HS-27A (cell line): ENCODE data around the gene TPPP.
"Not testable (repeated sequence)": the region's sequence is repeated elsewhere in the genome, so short reads cannot be mapped to it uniquely, and the experiment has no call there.

Source experiments
- DNase-seq: peaks from one replicate; pipeline ENCODE4 v3.0.0-alpha.2; 2012; ENCODE audit warnings: low read depth, missing footprints

TPPP gene

GRCh38 chr5:694042-694431 lies 885 bp upstream of the TPPP start:
- DNase-seq: not testable (repeated sequence)

- DNase-seq: not testable (repeated sequence)
Observed at GRCh38 chr5:692529-693041, 567 bp downstream of the TPPP start.

DNA sequence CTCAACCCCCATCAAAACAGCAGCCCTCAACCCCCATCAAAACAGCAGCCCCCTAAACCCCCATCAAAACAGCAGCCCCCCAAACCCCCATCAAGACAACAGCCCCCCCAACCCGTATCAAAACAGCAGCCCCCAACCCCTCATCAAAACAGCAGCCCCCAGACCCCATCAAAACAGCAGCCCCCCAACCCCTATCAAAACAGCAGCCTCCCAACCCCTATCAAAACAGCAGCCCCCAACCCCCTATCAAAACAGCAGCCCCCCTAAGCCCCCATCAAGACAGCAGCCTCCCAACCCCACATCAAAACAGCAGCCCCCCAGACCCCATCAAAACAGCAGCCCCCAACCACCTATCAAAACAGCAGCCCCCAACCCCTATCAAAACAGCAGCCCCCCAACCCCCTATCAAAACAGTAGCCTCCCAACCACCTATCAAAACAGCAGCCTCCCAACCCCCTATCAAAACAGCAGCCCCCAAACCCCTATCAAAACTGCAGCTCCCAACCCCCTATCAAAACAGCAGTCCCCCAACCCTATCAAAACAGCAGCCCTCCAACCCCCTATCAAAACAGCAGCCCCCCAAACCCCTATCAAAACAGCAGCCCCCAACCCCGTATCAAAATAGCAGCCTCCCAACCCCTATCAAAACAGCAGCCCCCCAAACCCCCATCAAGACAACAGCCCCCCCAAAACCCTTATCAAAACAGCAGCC lies 1.2 kb downstream of the TPPP start:
- DNase-seq: no peak

- not testable (repeated sequence) for DNase-seq
Observed at GRCh38 chr5:691049-691448, 2.1 kb downstream of the TPPP start.

DNA sequence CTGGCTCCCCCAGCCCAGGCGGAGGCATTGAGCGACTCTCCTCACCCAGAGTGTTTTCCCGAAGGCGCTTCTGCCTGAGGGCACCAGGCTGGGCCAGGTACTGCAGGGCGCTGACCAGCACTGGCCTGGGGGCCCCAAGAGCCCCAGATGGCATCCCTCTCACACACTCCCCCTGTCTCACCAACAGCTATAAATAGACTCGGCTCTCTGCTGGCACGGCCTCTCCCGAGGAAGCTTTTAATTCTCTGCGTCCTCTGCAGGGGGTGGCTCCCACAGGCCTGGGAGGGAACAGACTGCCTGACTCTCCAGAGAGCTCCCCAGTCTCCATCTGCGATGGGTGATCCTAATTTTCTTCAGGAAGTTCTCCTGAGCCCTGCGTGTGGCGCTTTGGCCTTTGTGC lies 2.9 kb downstream of the TPPP start:
- not testable (repeated sequence) for DNase-seq

DNA sequence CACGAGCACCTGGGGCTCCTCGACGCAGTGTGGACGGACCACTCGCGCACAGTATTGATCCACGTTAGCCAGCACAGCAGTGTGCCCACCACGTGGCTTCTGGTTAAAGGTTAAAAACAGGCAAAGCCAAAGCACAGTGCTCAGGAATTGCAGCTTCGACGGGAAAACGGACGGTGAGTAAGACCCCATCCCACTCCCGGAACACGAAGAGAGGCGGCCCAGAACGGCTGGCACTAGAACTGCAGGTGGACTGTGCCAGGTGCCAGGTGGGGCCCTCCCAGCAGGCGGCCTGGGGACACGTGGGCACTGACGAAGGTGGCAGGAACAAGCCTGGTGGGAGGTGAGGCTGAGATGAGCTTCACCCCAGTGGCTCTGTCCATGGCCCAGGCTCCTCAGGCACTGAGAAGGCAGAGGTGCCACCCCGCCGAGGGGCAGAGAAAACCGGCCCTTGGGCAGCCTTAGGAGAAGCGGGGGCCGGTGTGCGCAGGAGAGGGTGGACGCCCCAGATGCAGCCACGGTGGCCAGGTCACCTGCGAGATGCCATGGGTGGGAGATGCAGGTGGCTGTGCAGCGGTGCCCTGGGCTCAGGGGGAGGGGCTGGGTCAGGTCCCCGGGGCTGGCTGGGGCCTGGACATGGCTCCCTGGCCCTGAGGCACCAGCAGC lies 4.7 kb downstream of the TPPP start:
- not testable (repeated sequence) for DNase-seq

DNA sequence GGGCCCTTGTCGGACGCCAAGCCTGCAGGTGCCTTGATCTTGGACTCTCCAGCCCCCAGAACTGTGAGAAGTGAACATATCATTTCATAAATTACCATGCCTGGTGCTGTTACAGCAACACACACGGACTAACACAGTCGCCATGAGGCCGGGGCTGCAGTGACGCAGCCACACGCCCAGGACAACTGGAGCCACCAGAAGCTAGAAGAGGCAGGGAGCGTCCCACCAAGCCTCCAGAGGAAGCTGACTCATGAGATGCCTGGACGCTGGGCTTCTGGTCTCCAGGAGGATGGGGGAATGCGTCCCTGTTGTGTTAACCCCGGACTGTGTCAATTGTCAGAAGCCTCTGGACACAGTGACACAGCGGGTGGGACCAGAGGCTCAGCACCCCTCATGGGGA lies 6.2 kb downstream of the TPPP start:
- DNase-seq: not testable (repeated sequence)

GRCh38 chr5:686172-686523 lies 7.0 kb downstream of the TPPP start:
- DNase-seq: not testable (repeated sequence)

GRCh38 chr5:685262-686171 lies 7.6 kb downstream of the TPPP start:
- no peak for DNase-seq

DNA sequence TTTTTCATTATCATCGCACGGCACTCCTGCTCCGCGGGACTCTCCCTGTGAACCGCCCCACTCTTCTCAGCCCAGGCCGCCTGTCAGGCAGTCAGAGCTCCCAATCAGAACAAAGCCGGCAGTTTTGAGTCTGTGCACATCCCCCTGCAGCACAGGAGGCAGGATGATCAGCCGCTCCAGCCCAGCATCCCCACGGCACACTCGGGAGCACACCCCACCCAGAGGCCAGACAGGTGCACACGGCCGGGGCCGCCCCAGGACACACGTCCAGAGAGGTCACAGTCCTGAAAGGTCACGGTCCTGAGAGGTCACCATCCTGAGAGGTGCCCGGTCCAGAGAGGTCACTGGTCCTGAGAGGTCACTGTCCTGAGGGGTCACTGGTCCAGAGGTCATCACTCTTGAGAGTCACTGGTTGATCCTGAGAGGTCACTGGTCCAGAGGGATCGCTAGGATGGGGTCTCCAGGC lies 8.4 kb downstream of the TPPP start:
- DNase-seq: no peak

DNA sequence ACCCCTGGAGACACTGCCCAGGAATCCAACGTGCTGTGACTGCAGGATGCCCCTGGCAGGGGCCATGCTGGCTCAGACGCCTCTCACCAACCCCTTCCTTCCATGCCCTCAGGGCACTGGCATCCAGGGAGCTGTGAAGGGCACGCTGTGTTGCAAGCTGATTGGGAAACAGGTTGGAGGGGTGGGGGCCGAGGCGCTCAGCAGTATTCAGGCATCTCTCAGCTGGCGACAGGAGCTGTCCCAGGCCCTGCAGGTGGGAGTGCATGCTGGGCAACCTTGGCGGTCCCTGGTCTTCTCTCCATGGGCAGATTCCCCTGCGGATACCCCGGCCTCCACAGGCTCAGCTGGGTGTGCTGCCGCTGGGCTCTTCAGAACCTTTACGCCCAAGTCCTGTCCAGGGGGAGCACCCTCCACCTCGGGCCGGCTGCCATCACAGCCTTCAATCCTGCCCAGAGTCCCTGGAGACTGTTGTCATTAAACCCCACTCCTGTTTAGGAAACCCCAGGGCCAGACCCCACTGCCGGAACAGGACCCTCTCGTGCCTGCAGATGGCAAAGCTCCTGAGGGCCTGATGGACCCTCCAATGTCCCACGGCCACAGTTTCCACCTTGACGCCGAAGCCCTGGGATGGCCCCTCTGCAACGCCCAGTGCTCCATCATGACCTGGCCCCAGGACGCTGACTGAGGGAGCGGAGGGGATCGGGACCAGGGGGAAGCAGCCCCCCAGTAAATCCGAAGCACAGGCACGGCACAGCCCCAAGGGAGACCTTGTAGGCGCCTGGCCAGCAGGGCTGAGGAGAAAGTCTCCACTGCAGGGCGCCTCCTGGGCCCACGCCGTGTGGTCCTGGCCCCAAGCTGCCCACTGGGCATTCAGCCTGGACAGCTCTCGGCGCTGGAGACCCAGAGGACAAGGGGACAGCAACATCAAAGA lies 9.3 kb downstream of the TPPP start:
- DNase-seq: no peak

- not testable (repeated sequence) for DNase-seq
Observed at GRCh38 chr5:682651-683358, 10.3 kb downstream of the TPPP start.

DNA sequence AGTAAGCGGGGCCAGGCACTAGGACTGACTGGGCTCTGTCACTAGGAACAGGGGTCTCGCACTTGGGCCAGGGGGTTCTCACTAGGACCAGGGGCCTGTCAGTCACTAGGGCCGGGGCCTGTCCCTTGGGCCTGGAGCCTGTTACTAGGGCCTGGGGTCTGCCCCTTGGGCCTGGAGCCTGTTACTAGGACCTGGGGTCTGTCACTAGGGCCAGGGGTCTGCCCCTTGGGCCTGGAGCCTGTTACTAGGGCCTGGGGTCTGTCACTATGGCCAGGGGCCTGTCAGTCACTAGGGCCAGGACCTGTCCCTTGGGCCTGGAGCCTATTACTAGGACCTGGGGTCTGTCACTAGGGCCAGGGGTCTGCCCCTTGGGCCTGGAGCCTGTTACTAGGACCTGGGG lies 10.9 kb downstream of the TPPP start:
- DNase-seq: not testable (repeated sequence)

DNA sequence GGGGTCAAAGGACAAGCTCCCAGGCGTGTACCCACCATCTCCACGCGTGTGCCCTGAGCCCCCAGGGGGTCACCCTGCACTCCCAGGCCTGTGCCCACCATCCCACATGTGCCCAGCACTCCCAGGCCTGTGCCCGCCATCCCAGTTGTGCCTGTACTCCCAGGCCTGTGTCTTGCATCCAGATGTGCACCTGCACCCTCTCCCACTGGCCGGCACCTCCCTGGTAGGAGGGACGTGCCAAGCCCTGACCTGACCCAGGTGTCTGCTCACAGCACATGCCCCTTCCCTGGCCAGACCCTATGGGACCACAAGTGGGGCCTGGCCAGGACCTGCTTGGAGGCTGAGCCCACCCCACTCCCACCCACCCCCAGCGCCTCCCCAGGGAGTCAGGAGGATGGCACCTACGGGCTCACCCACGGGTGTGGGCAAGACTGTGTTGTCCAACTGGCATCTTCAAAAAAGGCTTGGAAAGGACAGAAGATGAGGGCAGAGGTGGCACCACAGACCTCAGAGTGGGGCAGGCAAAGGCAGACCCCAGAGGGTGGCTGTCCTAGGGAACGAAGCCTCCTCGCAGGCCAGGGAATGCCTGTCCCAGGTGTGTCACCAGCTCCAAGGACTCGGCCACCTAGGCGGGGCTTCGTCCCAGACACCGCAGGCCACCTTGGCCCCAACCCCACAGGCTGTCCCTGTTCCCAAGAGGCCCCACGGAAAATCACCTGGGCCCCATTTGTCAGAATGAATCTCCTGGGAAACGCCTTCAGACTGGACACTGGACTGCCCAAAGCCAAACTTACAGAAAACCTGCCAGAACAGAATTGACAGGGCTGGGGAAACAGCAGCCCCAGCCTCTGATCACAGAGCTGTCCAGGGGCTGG lies 11.6 kb downstream of the TPPP start:
- DNase-seq: not testable (repeated sequence)

- DNase-seq: not testable (repeated sequence)
Observed at GRCh38 chr5:680836-681235, 12.3 kb downstream of the TPPP start.

DNA sequence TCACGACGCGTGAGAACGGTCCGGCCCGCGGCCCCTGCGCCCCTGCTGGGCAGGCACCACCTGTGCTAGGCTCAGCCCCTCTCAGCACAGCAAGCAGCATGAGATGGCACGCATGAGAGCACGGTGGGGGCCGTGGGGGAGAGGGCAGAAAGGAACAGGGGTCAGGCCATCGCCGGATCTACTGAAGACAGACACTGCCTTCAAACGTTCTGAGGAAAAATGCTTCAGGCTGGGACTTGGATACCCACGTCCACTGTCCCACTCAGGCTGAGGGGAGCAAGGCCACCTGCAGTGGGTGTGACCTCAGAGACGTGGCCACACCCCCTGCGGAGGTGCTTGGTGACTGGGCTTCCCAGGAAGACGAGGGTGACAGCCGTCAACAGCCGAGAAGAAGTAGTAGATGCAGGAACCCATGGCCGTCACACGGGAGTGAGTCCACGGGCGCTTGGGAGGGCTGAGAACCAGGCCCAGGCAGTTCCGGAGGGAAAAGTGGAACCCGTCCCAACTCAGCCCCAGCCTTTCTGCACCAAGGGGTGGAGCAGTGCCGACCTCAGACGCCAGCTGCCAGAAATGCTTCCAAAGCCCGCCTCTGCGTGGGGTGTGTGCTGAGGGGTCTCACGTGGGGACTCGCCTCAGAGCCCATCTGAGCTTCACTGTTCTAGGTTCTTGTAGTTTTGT lies 12.9 kb downstream of the TPPP start:
- DNase-seq: not testable (repeated sequence)

DNA sequence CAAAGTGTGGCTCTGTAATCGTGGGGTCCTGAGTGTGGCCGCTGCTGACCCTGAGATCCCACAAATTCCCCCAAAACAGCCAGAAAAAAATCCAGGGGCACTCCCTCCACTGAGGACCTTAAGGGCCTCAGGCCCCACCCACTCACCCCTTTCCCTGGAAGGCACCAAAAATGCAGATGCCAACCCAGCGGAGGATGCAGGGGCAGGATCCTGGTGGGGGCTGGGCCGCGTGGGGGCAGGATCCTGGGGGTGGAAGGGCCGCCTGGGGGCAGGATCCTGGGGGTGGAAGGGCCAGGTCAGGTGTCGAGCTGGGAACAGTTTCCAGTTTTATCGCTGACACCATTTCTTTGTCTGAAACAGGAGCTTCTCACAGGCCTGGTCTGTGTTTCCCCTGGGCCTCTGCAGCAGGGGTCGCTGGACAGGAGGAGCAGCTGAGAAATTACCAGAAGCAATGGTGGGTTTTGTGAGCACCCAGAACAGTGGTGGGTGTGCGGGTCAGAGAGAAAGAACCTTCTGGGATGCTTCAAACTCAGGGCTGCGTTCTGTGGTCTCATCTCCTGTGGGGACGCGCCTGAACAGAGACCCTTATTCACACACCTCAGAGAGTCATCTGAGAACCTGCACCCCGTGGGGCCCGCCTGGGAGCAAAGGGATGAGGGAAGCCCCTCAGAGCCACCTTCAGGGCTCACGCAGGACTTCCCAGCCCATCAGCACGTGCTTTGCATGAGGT lies 13.8 kb downstream of the TPPP start:
- DNase-seq: not testable (repeated sequence)

DNA sequence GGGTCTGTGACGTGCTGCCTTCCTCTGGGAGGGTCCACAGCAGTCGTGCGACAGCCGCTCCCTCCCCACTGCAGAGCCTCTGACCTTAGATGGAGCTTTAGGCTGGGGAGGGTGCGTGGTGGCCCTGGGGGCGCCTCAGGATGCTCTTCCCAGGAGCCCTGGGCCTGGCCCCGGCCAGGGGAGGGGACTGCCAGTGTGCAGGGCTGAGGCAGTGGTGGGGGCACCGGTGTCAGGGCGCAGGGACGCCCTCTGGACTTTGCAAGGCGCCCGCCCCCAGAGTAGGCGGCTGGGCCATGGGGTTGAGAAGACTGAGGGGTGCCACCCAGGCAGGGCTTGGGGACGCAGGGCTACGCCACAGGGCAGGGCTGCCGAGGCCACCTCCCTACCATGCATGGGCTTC lies 14.6 kb downstream of the TPPP start:
- not testable (repeated sequence) for DNase-seq
